ENCODE results near the gene RBM15B. TPM values are rescaled to one million over a fixed set of nuclear protein-coding genes. Genes with fewer than 3 reads are reported as not detected.

RBM15B gene
- total RNA-seq, 3 donors from 2014 or later, result 24.6 to 32.5 (median 28.7) TPM

DNA sequence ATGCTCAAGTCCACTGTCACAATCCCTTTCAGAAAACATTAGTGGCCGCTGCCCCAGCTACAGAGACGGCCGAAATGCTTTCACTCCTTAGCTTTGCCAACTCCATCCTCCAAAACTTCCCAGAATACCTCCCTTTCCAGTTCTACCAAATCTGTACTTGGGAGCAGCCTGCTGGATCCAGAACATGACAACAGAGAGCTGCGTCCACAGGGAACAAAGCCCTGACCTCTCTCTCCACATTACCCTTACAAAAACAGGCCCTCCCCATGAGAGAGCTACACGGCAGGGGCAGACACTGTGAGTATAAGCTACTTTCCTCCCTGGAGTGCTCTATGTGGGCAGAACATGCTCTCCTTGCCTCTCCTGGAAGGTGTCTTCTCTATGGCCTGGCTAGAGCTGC lies 6.3 kb downstream of the RBM15B start:
- intact Hi-C loops (cut with DNase I; ENCODE audit: low total_unique reads), result loop anchor here (10.0 kb wide), 1 partner anchor 823 kb away; no protein-coding TSS in a partner anchor
- Histone ChIP-seq H3K4me1 (peaks cover 3 to 4% of the 10 kb centered on the region in 2 donors), H3K36me3 (no peaks in the 10 kb centered on the region), H3K4me3 (no peak overlapping the region), H3K9me3 (no peaks in the 10 kb centered on the region), H3K27ac (peak overlapping the region in 1 of 2 donors; percentile 10), H3K27me3 (no peaks in the 10 kb centered on the region)
- DNase-seq (ENCODE audit: low spot score in 2 of 2), result no peak
- no peak for TF ChIP-seq CTCF (IDR thresholded peaks at IDR 0.05)
- no peak for TF ChIP-seq POLR2AphosphoS5 (IDR thresholded peaks at IDR 0.05)
- TF ChIP-seq POLR2A (IDR thresholded peaks at IDR 0.05), result no peak

- no peak for DNase-seq (ENCODE audit: low spot score in 2 of 2)
- TF ChIP-seq POLR2AphosphoS5 (IDR thresholded peaks at IDR 0.05), result no peak
- TF ChIP-seq CTCF (IDR thresholded peaks at IDR 0.05), result no peak
- TF ChIP-seq POLR2A (IDR thresholded peaks at IDR 0.05), result no peak
- H3K27me3 ChIP-seq, result no peaks in the 10 kb centered on the region
- H3K36me3 ChIP-seq, result no peaks in the 10 kb centered on the region
- H3K9me3 ChIP-seq, result no peaks in the 10 kb centered on the region
- no peak overlapping the region for H3K4me3 ChIP-seq
- peaks cover 0 to 3% of the 10 kb centered on the region in 2 donors for H3K4me1 ChIP-seq
- intact Hi-C loops (cut with DNase I; ENCODE audit: low total_unique reads), result loop anchor here (10.0 kb wide), 1 partner anchor 824 kb away; no protein-coding TSS in a partner anchor
- no peak overlapping the region for H3K27ac ChIP-seq
Observed at GRCh38 chr3:51398595-51399310, 7.7 kb downstream of the RBM15B start.

DNA sequence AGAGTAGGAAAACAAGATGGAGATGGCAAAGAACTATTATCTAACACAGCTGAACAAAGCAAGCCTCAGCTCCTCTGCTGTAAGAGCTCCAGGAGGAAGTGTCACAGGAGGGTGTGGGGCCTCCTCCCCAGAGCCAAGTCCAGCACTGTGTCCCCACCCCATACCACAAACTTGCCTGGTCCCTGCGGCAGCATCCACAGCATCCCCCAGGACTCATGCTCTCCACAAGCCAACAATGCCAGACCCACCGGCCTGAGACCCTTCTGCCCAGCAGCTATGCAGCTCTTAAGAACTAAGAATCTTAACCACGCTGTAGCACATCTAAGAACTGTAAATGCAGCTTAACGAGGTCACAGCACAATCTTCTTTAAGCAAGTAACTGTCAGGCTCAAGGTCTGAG lies 9.1 kb downstream of the RBM15B start:
- Histone ChIP-seq H3K27ac (no peak overlapping the region), H3K27me3 (no peaks in the 10 kb centered on the region), H3K4me3 (no peak overlapping the region), H3K36me3 (no peaks in the 10 kb centered on the region), H3K9me3 (no peaks in the 10 kb centered on the region), H3K4me1 (peaks cover 0 to 3% of the 10 kb centered on the region in 2 donors)
- TF ChIP-seq POLR2A (IDR thresholded peaks at IDR 0.05) (no peak), CTCF (IDR thresholded peaks at IDR 0.05) (no peak), POLR2AphosphoS5 (IDR thresholded peaks at IDR 0.05) (no peak)
- DNase-seq (ENCODE audit: low spot score in 2 of 2), result no peak
- intact Hi-C loops (cut with DNase I; ENCODE audit: low total_unique reads), result no loop called here

DNA sequence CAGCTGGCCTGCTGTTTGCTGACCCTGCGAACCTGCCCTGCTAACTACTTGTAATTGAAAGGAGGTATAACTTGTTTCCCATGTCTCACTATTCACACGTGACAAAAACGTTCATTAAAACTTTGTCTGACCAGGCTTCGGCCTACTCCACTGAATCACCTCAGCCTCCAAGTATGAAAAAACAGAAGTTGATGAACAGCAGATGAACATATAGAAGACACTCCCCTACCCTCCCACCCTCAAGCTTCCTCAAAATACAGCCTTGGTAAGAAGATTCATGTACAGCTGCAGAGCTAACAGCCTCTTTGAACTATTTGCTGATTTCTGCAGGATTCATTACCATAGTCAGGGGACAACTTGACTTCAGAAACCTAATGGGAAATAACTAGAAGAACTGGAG lies 10.7 kb downstream of the RBM15B start:
- no peak overlapping the region for H3K4me3 ChIP-seq
- intact Hi-C loops (cut with DNase I; ENCODE audit: low total_unique reads), result no loop called here
- no peaks in the 10 kb centered on the region for H3K27me3 ChIP-seq
- no peak overlapping the region for H3K27ac ChIP-seq
- no peaks in the 10 kb centered on the region for H3K9me3 ChIP-seq
- TF ChIP-seq CTCF (IDR thresholded peaks at IDR 0.05) (no peak), POLR2A (IDR thresholded peaks at IDR 0.05) (no peak), POLR2AphosphoS5 (IDR thresholded peaks at IDR 0.05) (no peak)
- H3K4me1 ChIP-seq, result no peaks in the 10 kb centered on the region
- no peaks in the 10 kb centered on the region for H3K36me3 ChIP-seq
- DNase-seq (ENCODE audit: low spot score in 2 of 2), result no peak

DNA sequence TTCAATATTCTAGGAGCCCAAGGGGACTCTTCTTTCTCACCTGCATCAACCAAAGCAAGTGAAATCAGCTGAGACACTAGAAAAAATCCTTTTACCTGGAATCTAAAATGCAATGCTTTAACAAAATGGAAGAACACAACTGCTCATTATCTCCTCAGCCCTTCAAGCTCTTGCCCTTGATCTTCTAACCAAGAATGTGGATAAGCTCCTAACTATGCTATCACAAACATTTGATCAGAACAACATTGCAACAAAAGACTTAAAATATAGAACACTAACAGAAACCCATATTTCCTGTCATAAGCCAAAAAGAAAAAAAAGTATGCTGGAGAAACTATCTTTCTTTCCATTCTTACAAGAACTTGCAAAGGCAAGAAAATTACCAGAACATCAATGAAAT lies 12.6 kb downstream of the RBM15B start:
- intact Hi-C loops (cut with DNase I; ENCODE audit: low total_unique reads), result no loop called here
- Histone ChIP-seq H3K4me1 (no peaks in the 10 kb centered on the region), H3K27ac (no peak overlapping the region), H3K27me3 (no peaks in the 10 kb centered on the region), H3K4me3 (no peak overlapping the region), H3K36me3 (no peaks in the 10 kb centered on the region), H3K9me3 (no peaks in the 10 kb centered on the region)
- TF ChIP-seq POLR2AphosphoS5 (IDR thresholded peaks at IDR 0.05) (no peak), CTCF (IDR thresholded peaks at IDR 0.05) (no peak), POLR2A (IDR thresholded peaks at IDR 0.05) (no peak)
- no peak for DNase-seq (ENCODE audit: low spot score in 2 of 2)
